Mucosa of rectum (tissue), 2 donors: ENCODE measurements around the gene HDLBP.
"Not testable (repeated sequence)": the region's sequence is repeated elsewhere in the genome, so short reads cannot be mapped to it uniquely, and the experiment has no call there.

Experiments
- H3K27ac ChIP-seq, 2 donors: one replicate each; pipeline ENCODE4 v1.7.0; 2013; ENCODE audit warnings: inconsistent platforms in 2 of 2, low read depth in 2 of 2, low read length in 2 of 2
- H3K27me3 ChIP-seq, 2 donors: one replicate each; pipeline ENCODE4 v1.7.0; 2013; ENCODE audit warnings: low read length in 2 of 2; ENCODE audit not compliant: control insufficient read depth in 2 of 2, insufficient read depth in 2 of 2
- H3K36me3 ChIP-seq, 2 donors: one replicate each; pipeline ENCODE4 v1.7.0; 2013; ENCODE audit warnings: low read length in 2 of 2; ENCODE audit not compliant: control insufficient read depth in 2 of 2, insufficient read depth in 2 of 2
- H3K4me1 ChIP-seq, 2 donors: one replicate each; pipeline ENCODE4 v1.7.0; 2013; ENCODE audit warnings: low read length in 2 of 2, mild to moderate bottlenecking in 1 of 2; ENCODE audit not compliant: control insufficient read depth in 2 of 2, insufficient read depth in 2 of 2
- H3K4me3 ChIP-seq, 2 donors: one replicate each; pipeline ENCODE4 v1.7.0; 2013; ENCODE audit warnings: low read length in 2 of 2
- H3K9ac ChIP-seq, 2 donors: one replicate each; pipeline ENCODE4 v1.7.0; 2013; ENCODE audit warnings: low read length in 2 of 2, low read depth in 1 of 2, mild to moderate bottlenecking in 1 of 2
- H3K9me3 ChIP-seq, 2 donors: one replicate each; pipeline ENCODE4 v1.7.0; 2013; ENCODE audit warnings: low read length in 2 of 2; ENCODE audit not compliant: control insufficient read depth in 2 of 2
- donor health status: healthy.
- donor health status: Normal muscosa, but diverticular disease.

The HDLBP gene

DNA sequence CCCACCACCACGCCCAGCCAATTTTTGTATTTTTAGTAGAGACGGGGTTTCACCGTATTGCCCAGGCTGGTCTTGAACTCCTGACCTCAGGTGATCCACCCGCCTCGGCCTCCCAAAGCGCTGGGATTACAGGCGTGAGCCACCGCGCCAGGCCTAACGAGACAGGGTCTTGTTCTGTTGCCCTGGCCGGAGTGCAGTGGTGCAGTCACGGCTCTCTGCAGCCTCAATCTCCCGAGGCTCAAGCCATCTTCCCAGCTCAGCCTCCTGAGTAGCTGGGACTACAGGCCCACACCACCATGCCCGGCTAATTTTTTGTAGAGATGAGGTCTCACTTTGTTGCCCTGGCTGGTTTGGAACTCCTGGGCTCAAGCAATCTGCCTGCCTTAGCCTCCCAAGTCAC, 118.2 kb downstream of the HDLBP start:
- not testable (repeated sequence) for H3K9me3 ChIP-seq

DNA sequence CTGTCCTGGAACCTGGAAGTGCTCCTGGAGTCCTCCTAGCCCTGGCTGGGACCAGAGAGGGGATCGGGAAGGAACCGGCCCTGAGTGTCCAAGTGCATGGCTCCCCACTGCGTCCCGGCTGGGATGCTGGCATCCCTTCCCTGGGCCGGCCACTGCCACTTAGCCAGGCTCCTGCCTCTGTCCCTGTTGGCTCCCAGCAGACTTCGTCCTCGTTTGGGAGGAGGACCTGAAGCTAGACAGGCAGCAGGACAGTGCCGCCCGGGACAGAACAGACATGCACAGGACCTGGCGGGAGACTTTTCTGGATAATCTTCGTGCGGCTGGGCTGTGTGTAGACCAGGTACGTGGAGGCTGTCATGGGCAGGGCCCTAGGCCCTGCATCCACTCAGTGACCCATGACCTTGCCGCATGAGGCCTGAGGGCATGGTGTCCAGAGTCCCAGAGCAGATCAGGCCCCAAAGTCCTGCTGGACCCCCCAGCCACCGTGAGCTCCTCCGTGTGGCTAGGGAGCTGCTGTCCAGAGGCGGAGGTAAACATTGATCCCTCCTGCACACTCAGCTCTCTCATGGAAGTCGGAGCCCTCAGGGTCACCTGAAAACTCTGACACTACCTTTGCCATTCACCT, 119.9 kb downstream of the HDLBP start:
- H3K27ac ChIP-seq = no peak overlapping the region
- no peaks in the 10 kb centered on the region for H3K9me3 ChIP-seq
- no peaks in the 10 kb centered on the region for H3K36me3 ChIP-seq
- peaks cover 0 to 2% of the 10 kb centered on the region in 2 donors for H3K4me1 ChIP-seq
- no peaks in the 10 kb centered on the region for H3K27me3 ChIP-seq
- no peak overlapping the region for H3K9ac ChIP-seq
- no peak overlapping the region for H3K4me3 ChIP-seq

More for the DNA sequence above, 118.2 kb downstream of the HDLBP start:
- H3K27ac ChIP-seq, H3K36me3 ChIP-seq, H3K9ac ChIP-seq, H3K27me3 ChIP-seq, H3K4me3 ChIP-seq, H3K4me1 ChIP-seq: not testable (repeated sequence)

DNA sequence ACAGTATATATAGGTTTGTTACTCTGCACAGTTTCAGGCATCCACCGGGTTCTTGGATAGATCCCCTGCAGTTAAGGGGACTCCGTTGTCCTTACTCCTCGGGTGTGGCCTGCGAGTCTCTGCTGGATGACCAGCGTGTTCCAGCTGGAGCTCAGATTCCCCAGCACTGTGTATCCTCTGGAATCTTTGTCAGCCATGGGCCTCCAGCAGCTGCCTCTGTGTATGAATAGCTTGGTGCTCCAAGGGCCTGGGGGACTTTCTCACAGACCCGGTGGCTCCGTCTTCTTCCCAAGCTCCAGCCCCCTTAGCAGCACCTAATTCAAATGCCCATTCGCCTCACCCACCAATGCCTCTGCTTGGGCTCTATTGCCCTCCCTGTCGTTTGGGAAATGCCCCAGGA, 120.7 kb downstream of the HDLBP start:
- Histone ChIP-seq H3K9ac (no peak overlapping the region), H3K9me3 (no peaks in the 10 kb centered on the region), H3K4me3 (no peak overlapping the region), H3K27me3 (no peaks in the 10 kb centered on the region), H3K4me1 (peaks cover 0 to 2% of the 10 kb centered on the region in 2 donors), H3K36me3 (no peaks in the 10 kb centered on the region), H3K27ac (no peak overlapping the region)

DNA sequence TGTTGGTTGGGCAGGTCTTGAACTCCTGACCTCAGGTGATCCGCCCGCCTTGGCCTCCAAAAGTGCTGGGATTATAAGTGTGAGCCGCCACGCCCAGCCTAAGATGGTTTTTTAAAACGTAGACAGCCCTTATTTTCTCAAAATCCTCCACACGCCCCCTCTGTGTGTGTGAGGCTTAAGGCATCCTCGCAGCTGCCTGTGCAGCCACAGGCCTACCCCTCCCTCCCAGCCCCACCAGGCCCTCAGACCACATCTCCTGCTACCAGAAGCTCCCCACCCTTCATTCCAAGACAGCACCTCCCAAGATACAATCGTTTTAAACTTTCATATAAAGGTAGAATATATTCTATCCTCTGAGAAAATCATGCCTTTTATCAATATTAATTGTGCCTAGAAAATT, 122.2 kb downstream of the HDLBP start:
- Histone ChIP-seq H3K9ac (no peak overlapping the region), H3K9me3 (no peaks in the 10 kb centered on the region), H3K36me3 (no peaks in the 10 kb centered on the region)

DNA sequence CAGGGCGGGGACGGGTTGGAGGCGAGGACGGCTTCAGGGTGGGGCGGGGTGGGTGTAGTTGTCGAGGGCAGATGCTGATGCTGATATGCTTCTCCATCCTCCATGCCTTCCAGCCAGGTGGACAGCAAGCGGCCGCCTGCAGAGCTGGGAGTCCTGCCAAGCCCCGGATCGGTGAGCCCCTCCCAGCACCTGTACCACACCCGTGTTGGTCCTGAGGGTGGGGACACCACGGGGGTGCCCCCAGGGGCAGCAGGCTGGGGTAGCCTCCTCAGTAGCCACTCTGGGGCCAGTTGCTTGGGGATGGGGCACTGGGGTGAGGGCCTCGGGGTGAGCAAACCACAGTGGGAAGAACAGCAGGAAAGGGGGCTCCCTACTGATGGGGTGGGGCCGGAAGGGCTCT, 124.4 kb downstream of the HDLBP start:
- Histone ChIP-seq H3K27me3 (no peaks in the 10 kb centered on the region), H3K9ac (no peak overlapping the region), H3K36me3 (no peaks in the 10 kb centered on the region), H3K9me3 (no peaks in the 10 kb centered on the region), H3K4me3 (no peak overlapping the region), H3K4me1 (peaks cover 5 to 6% of the 10 kb centered on the region in 2 donors), H3K27ac (peak overlapping the region in 1 of 2 donors; percentile 65)

More for the DNA sequence above, 122.2 kb downstream of the HDLBP start:
- H3K27ac ChIP-seq = no peak overlapping the region
- no peak overlapping the region for H3K4me3 ChIP-seq
- H3K27me3 ChIP-seq = no peaks in the 10 kb centered on the region
- H3K4me1 ChIP-seq = peaks cover under 1 to 4% of the 10 kb centered on the region in 2 donors

DNA sequence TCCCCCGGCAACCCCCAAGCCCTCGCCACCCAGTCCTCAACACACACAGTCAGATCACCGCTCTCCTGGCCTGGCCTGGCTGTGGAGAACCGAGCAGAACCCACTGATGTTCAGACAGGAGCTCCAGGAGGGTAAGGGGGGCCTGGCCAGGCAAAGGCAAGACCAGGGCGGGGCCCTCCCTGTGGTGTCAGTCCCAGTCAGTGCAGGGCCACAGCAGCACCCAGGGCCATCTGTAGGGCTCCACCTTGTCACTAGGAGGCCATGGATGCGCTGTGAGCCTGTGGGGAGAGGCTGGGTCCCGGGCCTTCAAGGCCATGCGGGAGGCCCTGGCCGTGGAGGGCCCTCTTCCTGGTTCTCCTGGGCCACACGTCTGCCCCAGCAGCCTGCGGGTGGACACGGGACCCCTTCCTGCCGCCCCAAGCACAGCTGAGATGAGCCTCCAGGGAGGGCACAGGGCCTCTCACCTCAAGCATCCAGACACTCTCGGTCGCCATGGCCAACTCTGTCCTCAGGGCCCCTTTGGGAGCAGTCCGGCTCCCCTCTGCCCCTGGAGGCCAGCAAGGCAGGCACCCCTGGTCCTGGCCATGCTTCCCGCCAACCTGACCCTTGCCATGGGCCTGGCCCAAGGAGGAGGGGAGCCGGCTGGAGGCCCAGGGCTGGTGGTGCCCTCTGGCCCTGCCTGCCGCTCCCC, 125.0 kb downstream of the HDLBP start:
- H3K4me3 ChIP-seq = no peak overlapping the region
- H3K9ac ChIP-seq = no peak overlapping the region
- peak overlapping the region; percentile 37 to 65 for H3K27ac ChIP-seq
- H3K27me3 ChIP-seq = no peaks in the 10 kb centered on the region
- H3K9me3 ChIP-seq = no peaks in the 10 kb centered on the region
- no peaks in the 10 kb centered on the region for H3K36me3 ChIP-seq
- H3K4me1 ChIP-seq = peaks cover 5 to 6% of the 10 kb centered on the region in 2 donors

DNA sequence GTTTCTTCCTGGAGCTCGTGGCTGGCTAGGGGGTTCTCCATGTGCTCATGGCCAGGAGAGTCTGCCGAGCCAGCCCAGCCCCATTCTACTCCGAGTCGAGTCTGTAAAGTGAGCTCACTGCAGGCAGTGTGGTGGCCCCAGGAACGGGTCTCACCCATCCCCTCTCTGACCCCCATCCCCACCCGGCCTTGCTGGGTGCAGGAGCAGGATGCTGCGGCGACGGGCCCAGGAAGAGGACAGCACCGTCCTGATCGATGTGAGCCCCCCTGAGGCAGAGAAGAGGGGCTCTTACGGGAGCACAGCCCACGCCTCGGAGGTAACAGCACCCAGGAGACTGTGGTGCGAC, 125.6 kb downstream of the HDLBP start:
- peaks cover 5 to 6% of the 10 kb centered on the region in 2 donors for H3K4me1 ChIP-seq
- H3K27me3 ChIP-seq = no peaks in the 10 kb centered on the region
- no peak overlapping the region for H3K4me3 ChIP-seq
- no peaks in the 10 kb centered on the region for H3K36me3 ChIP-seq
- no peaks in the 10 kb centered on the region for H3K9me3 ChIP-seq
- peak overlapping the region; percentile 37 to 65 for H3K27ac ChIP-seq
- H3K9ac ChIP-seq = no peak overlapping the region

DNA sequence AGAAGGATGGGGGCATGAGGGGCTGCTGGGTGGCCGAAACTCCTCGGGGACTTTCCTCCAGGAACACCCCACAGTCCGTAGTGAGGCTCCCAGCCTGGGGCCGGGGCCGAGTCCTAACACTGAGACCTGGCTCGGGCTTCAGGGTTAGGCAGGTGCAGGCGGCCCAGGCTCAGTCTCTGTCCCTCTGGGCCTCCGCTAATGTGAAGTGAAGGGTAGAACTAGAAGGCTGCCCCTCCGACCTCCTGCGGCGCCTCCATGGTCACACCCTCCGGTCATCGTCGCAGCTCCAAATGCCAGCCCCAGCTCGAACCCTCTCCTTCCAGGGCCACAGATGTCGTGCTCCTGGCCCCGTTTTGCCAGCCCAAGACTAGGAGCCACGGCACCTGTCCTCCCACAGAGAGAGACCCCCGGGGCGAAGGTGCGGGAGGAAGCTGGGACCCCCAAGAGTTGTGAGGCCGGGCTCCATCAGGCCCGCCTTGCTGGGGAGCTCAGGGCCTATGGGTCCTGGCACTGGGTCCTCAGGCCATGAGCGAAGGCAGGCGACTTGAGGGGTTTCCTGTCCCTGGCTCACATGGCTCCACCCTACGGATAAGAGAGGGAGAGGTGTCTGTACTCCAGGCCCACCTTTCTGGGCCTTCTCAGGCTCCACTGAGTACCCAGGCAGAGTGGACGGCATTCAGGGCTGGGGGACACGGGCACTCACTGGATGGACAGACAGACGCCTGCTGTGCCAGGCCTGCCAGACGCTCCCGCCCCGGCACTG, 126.2 kb downstream of the HDLBP start:
- peaks cover 5 to 6% of the 10 kb centered on the region in 2 donors for H3K4me1 ChIP-seq

DNA sequence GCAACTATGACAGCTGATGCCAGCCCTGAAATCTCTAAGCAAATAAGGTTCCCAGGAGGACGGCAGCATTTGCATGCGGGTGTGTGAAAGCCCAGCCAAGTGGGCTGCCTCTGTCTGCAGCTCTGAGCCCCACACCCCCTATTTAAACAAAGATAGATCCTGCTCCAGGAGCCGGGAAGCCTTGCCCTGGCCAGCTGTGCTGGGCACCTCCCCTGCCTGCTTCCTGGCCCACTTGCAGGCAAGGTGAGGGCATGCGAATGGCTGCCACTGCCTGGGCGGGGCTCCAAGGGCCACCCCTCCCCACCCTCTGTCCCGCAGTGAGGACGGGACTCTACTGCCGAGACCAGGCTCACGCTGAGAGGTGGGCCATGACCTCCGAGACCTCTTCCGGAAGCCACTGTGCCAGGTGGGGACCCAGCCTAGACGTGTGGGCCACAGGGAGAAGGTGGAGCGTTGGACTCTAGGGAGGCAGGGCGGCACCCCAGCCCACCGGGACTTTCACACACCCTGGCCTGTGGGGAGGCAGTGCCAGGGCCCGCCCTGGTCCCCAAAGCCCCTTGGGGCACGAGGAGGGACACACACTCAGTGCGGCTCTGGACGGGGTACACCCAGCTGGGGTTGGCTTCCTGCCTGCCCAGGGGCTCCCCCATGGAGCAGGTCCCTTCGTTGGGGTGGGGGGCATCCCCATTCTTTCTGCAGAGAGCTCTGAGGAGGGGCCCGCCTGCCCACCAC, 126.9 kb downstream of the HDLBP start, which contains the start of gene ANO7:
TSS of gene ANO7 (plus strand) at position 317 of the 732 bp plus-strand sequence. CDS start 1,387 bp downstream, outside the sequence.
- Histone ChIP-seq H3K27ac (peak within 1 kb of the TSS; percentile 65 to 67), H3K36me3 (peaks cover 0 to 2% of the 10 kb centered on the region in 2 donors), H3K9ac (peak within 1 kb of the TSS; percentile 14 to 74), H3K9me3 (no peaks in the 10 kb centered on the region), H3K4me1 (peaks cover 5 to 6% of the 10 kb centered on the region in 2 donors), H3K27me3 (no peaks in the 10 kb centered on the region), H3K4me3 (peak within 1 kb of the TSS; percentile 57 to 60)

More for the DNA sequence above, 126.2 kb downstream of the HDLBP start:
- peak overlapping the region; percentile 57 to 60 for H3K4me3 ChIP-seq
- peak overlapping the region; percentile 65 to 67 for H3K27ac ChIP-seq
- H3K9me3 ChIP-seq = no peaks in the 10 kb centered on the region
- no peaks in the 10 kb centered on the region for H3K27me3 ChIP-seq
- peak overlapping the region; percentile 14 to 74 for H3K9ac ChIP-seq
- no peaks in the 10 kb centered on the region for H3K36me3 ChIP-seq
